Gastroesophageal sphincter (tissue), 4 donors: ENCODE data around the gene PTPRN2. TPM values are rescaled to one million over a fixed set of nuclear protein-coding genes. Genes with fewer than 3 reads are reported as not detected.
A peak's percentile ranks its signal among the peaks of the same experiment; 100 is the strongest.
"Not testable (repeated sequence)": the region's sequence is repeated elsewhere in the genome, so short reads cannot be mapped to it uniquely, and the experiment has no call there.

Source experiments
- ATAC-seq: fragments of 150-250 bp; one replicate; pipeline ENCODE4 v1.9.1; 2016; ENCODE audit warnings: mild to moderate bottlenecking, moderate library complexity
- H3K27ac ChIP-seq, 4 donors: fragments of 200-600 bp; sonication (generic) in 3 of 4; 1 replicate in 3 of 4; 2 replicates in 1 of 4; pipeline ENCODE4 v1.5.1; 2016 to 2019
- H3K27me3 ChIP-seq: fragments of 200-600 bp; sonication (generic); one replicate; pipeline ENCODE4 v1.5.1; 2019
- H3K36me3 ChIP-seq, 2 donors: fragments of 200-600 bp; sonication (generic); one replicate each; pipeline ENCODE4 v1.5.1; 2019; ENCODE audit warnings: control low read depth in 1 of 2
- H3K4me1 ChIP-seq, 3 donors: fragments of 200-600 bp; sonication (generic); 1 replicate in 2 of 3; 2 replicates in 1 of 3; pipeline ENCODE4 v1.5.1; 2016 to 2019; ENCODE audit warnings: control low read depth in 2 of 3
- H3K4me3 ChIP-seq, 2 donors: fragments of 200-600 bp; sonication (generic); one replicate each; pipeline ENCODE4 v1.5.1; 2019; ENCODE audit warnings: mild to moderate bottlenecking in 1 of 2, moderate library complexity in 1 of 2
- H3K9me3 ChIP-seq, 3 donors: fragments of 200-600 bp; sonication (generic); one replicate each; pipeline ENCODE4 v1.5.1; 2017 to 2019; ENCODE audit warnings: control low read depth in 2 of 3
- EP300 ChIP-seq: sonication (generic); formaldehyde crosslinking; IDR thresholded peaks from one replicate; pipeline ENCODE4 v1.6.1; 2017; ENCODE audit warnings: antibody characterized with exemption, mild to moderate bottlenecking
- POLR2A ChIP-seq, 2 donors: fragments of 450-650 bp; IDR thresholded peaks; one replicate each; pipeline ENCODE4 v1.6.1; 2017; ENCODE audit warnings: antibody characterized with exemption in 2 of 2, mild to moderate bottlenecking in 2 of 2, moderate library complexity in 1 of 2
- POLR2AphosphoS5 ChIP-seq: sonication (generic); formaldehyde crosslinking; IDR thresholded peaks from one replicate; pipeline ENCODE4 v1.6.1; 2017; ENCODE audit warnings: antibody characterized with exemption
- WGBS, 2 donors: methylation state at CpG; one replicate each; pipeline ENCODE4 v1.1.5; 2018; ENCODE audit warnings: low coverage in 1 of 2; 5-methylcytosine and 5-hydroxymethylcytosine counted together
- total RNA-seq, 4 donors: library from RNA; depleted of rRNA; stranded (reverse); fragments of >200 nt; gene quantifications; one replicate each; pipeline ENCODE4 v1.1.0, GENCODE V29; 2016
- TF ChIP-seq, protein P1 (sequence below), 4 experiments: fragments of 200-600 bp in 2 of 4; fragments of 450-650 bp in 2 of 4; sonication (generic) in 1 of 4; IDR thresholded peaks; one replicate each; pipeline ENCODE4 v1.5.1; 2017 to 2019; ENCODE audit warnings: antibody characterized with exemption in 4 of 4, mild to moderate bottlenecking in 2 of 4, moderate library complexity in 2 of 4

The PTPRN2 gene
- total RNA-seq, 4 donors from 2014 or later: 1.7 to 4.7 (median 3.3) TPM

- no peaks in the 10 kb centered on the region for H3K9me3 ChIP-seq
- 62 to 80% methylated on average over 12 of the region's 12 CpGs for whole genome bisulfite sequencing, 2 donors
- no peak for ATAC-seq
- no peaks in the 10 kb centered on the region for H3K4me1 ChIP-seq
- H3K27ac ChIP-seq: no peak overlapping the region
- H3K4me3 ChIP-seq: no peak overlapping the region
- no peaks in the 10 kb centered on the region for H3K36me3 ChIP-seq
- H3K27me3 ChIP-seq: no peaks in the 10 kb centered on the region
- TF ChIP-seq POLR2A (IDR thresholded peaks at IDR 0.05) (no peak), POLR2AphosphoS5 (no peak), EP300 (no peak)
- TF ChIP-seq, protein P1, sequence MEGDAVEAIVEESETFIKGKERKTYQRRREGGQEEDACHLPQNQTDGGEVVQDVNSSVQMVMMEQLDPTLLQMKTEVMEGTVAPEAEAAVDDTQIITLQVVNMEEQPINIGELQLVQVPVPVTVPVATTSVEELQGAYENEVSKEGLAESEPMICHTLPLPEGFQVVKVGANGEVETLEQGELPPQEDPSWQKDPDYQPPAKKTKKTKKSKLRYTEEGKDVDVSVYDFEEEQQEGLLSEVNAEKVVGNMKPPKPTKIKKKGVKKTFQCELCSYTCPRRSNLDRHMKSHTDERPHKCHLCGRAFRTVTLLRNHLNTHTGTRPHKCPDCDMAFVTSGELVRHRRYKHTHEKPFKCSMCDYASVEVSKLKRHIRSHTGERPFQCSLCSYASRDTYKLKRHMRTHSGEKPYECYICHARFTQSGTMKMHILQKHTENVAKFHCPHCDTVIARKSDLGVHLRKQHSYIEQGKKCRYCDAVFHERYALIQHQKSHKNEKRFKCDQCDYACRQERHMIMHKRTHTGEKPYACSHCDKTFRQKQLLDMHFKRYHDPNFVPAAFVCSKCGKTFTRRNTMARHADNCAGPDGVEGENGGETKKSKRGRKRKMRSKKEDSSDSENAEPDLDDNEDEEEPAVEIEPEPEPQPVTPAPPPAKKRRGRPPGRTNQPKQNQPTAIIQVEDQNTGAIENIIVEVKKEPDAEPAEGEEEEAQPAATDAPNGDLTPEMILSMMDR (IDR thresholded peaks at IDR 0.05): no peak
These were observed 179.2 kb downstream of the PTPRN2 start for GRCh38 chr7:158408318-158408920.

GRCh38 chr7:158407581-158408317 lies 179.9 kb downstream of the PTPRN2 start:
- 0 to 27% methylated on average over 2 to 3 of the region's 17 CpGs for WGBS, 2 donors
- peaks cover 2% of the 10 kb centered on the region for H3K27me3 ChIP-seq
- H3K36me3 ChIP-seq: no peaks in the 10 kb centered on the region
- no peaks in the 10 kb centered on the region for H3K9me3 ChIP-seq
- no peak overlapping the region for H3K27ac ChIP-seq
- ATAC-seq: no peak
- H3K4me1 ChIP-seq: no peaks in the 10 kb centered on the region
- TF ChIP-seq EP300 (no peak), POLR2AphosphoS5 (no peak)
- TF ChIP-seq, protein P1 (IDR thresholded peaks at IDR 0.05): peak in 1 of 4 experiments; percentile 31
- H3K4me3 ChIP-seq: no peak overlapping the region

DNA sequence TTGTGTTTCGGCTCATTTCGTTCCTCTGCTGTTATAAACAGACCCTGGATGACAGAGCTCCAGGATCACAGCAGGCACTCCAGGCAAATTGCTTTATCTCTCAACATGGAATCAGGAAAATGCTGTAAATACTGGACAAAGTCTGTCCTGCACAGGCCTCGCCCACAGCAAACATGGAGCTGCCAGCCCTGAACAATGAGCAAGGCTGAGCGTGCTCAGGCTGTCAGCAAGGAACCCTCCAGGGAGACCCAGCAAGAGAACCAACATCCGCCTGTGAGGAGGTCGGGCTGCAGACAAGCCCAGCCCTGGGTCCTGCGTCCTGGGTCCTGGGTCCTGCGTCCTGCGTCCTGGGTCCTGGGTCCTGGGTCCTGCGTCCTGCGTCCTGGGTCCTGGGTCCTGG lies 180.8 kb downstream of the PTPRN2 start:
- ATAC-seq: no peak
- WGBS, 2 donors: 94% methylated on average over 2 of the region's 11 CpGs; no CpG with 5 or more reads in 1 of the 2 donors
- TF ChIP-seq EP300: no peak
- no peak for TF ChIP-seq POLR2AphosphoS5
- H3K27me3 ChIP-seq: peaks cover 6% of the 10 kb centered on the region
- no peaks in the 10 kb centered on the region for H3K9me3 ChIP-seq
- H3K4me3 ChIP-seq: no peak overlapping the region
- H3K36me3 ChIP-seq: no peaks in the 10 kb centered on the region
- H3K4me1 ChIP-seq: no peaks in the 10 kb centered on the region
- H3K27ac ChIP-seq: no peak overlapping the region

DNA sequence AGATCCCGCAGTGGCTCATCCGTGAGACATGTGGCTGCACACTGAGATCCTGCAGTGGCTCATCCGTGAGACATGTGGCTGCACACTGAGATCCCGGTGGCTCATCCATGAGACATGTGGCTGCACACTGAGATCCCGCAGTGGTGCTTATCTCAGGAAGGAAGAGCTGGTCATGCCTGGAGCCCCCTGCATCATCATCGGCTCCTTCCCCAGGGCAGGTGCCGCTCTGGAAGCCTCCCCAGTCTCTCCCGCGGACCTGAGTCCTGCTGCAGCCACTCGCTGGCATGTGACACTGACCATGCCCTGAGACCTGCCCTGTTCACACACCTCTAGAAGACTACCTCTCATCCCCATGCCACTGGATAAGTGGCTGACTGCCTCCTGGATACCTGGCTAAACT lies 181.3 kb downstream of the PTPRN2 start:
- no peak overlapping the region for H3K4me3 ChIP-seq
- H3K9me3 ChIP-seq: no peaks in the 10 kb centered on the region
- WGBS, 2 donors: 93% methylated on average over 3 of the region's 10 CpGs; no CpG with 5 or more reads in 1 of the 2 donors
- ATAC-seq: no peak
- TF ChIP-seq EP300: no peak
- no peak for TF ChIP-seq POLR2AphosphoS5
- TF ChIP-seq POLR2A (IDR thresholded peaks at IDR 0.05): no peak
- TF ChIP-seq, protein P1 (IDR thresholded peaks at IDR 0.05): no peak
- H3K27me3 ChIP-seq: peaks cover 6% of the 10 kb centered on the region
- H3K4me1 ChIP-seq: no peaks in the 10 kb centered on the region
- H3K27ac ChIP-seq: no peak overlapping the region
- H3K36me3 ChIP-seq: no peaks in the 10 kb centered on the region

- ATAC-seq, H3K4me1 ChIP-seq, H3K9me3 ChIP-seq, H3K27ac ChIP-seq, H3K36me3 ChIP-seq, H3K4me3 ChIP-seq, H3K27me3 ChIP-seq: not testable (repeated sequence)
- whole genome bisulfite sequencing, 2 donors: 90 to 91% methylated on average over 6 to 10 of the region's 30 CpGs
These were observed 181.9 kb downstream of the PTPRN2 start for GRCh38 chr7:158405771-158406170.

- Histone ChIP-seq H3K27ac (no peak overlapping the region), H3K4me3 (no peak overlapping the region), H3K9me3 (no peaks in the 10 kb centered on the region), H3K36me3 (no peaks in the 10 kb centered on the region), H3K4me1 (no peaks in the 10 kb centered on the region), H3K27me3 (peaks cover 6% of the 10 kb centered on the region)
- TF ChIP-seq POLR2AphosphoS5 (no peak), POLR2A (IDR thresholded peaks at IDR 0.05) (no peak), EP300 (no peak)
- TF ChIP-seq, protein P1 (IDR thresholded peaks at IDR 0.05): no peak
- 62 to 82% methylated on average over 7 of the region's 8 CpGs for WGBS, 2 donors
- no peak for ATAC-seq
These were observed 182.3 kb downstream of the PTPRN2 start for GRCh38 chr7:158405324-158405723.
